H1 (cell line): ENCODE data around the gene DCAF7. TPM values are rescaled to one million over a fixed set of nuclear protein-coding genes. Genes with fewer than 3 reads are reported as not detected.

Source experiments
- CTCF ChIA-PET: fragments of 300-600 bp; sonication (Branson Sonifier 250); formaldehyde crosslinking; loops from one replicate; lab custom pipeline; 2021; ENCODE audit not compliant: partially characterized antibody; lab: Charles Lee
- POLR2A ChIA-PET: fragments of 300-600 bp; sonication (Branson Sonifier 250); formaldehyde crosslinking; loops from one replicate; lab custom pipeline; 2021; ENCODE audit warnings: inconsistent platforms; ENCODE audit not compliant: partially characterized antibody; lab: Charles Lee
- DNase-seq, 2 experiments: peaks; one replicate each; pipeline versions ENCODE4 v3.0.0 to v3.0.0-alpha.2; 2010 to 2022; ENCODE audit warnings: low spot score in 2 of 2, low read depth in 1 of 2, mixed read lengths in 1 of 2
- FAIRE-seq: peaks from 2 replicates; lab custom pipeline; 2011; peaks lifted over from hg19 to GRCh38; lab: Jason Lieb, UNC
- H2AFZ ChIP-seq: 2 replicates; pipeline ENCODE4 v1.8.1; 2012; ENCODE audit warnings: low read length, inconsistent platforms
- H2AK5ac ChIP-seq: 2 replicates; pipeline ENCODE4 v1.6.1; 2013; ENCODE audit warnings: low read depth, low read length
- H2BK120ac ChIP-seq: replicated peaks from 2 replicates; pipeline ENCODE3; 2013; ENCODE audit warnings: low read depth, low read length, inconsistent platforms
- H2BK12ac ChIP-seq: 2 replicates; pipeline ENCODE4 v1.6.1; 2013; ENCODE audit warnings: low read depth, low read length
- H2BK15ac ChIP-seq: 2 replicates; pipeline ENCODE4 v1.6.1; 2013; ENCODE audit warnings: low read length
- H2BK20ac ChIP-seq: 2 replicates; pipeline ENCODE4 v1.6.1; 2013; ENCODE audit warnings: low read length
- H2BK5ac ChIP-seq: 2 replicates; pipeline ENCODE4 v1.6.1; 2013; ENCODE audit warnings: low read depth, low read length
- H3K14ac ChIP-seq: 2 replicates; pipeline ENCODE4 v1.6.1; 2013; ENCODE audit warnings: inconsistent platforms; ENCODE audit not compliant: insufficient read length
- H3K18ac ChIP-seq: 2 replicates; pipeline ENCODE4 v1.6.1; 2013; ENCODE audit warnings: low read length; ENCODE audit errors: extremely low read depth
- H3K23ac ChIP-seq: 2 replicates; pipeline ENCODE4 v1.6.1; 2013; ENCODE audit warnings: inconsistent platforms; ENCODE audit not compliant: insufficient read length
- H3K23me2 ChIP-seq: 2 replicates; pipeline ENCODE4 v1.6.1; 2013; ENCODE audit warnings: low read depth, low read length
- H3K27ac ChIP-seq: 2 replicates; pipeline ENCODE4 v1.6.1; 2011; ENCODE audit warnings: low read depth, low read length, inconsistent platforms
- H3K27me3 ChIP-seq, 4 experiments: replicated peaks in 1 of 4; 1 replicate in 1 of 4; 2 replicates in 3 of 4; pipeline versions ENCODE4 v1.6.1 to v1.8.1; 2011 to 2013; ENCODE audit warnings: low read length in 3 of 4, mild to moderate bottlenecking in 3 of 4, inconsistent platforms in 2 of 4, mixed read lengths in 2 of 4, moderate library complexity in 1 of 4; ENCODE audit not compliant: control insufficient read depth in 3 of 4, insufficient read depth in 3 of 4; ENCODE audit errors: extremely low read depth in 1 of 4
- H3K36me3 ChIP-seq, 4 experiments: 2 replicates each; pipeline versions ENCODE4 v1.6.1 to v1.8.1; 2011 to 2013; ENCODE audit warnings: mild to moderate bottlenecking in 4 of 4, low read length in 3 of 4, moderate library complexity in 2 of 4, control low read depth in 1 of 4, inconsistent platforms in 1 of 4; ENCODE audit not compliant: insufficient read depth in 4 of 4, control insufficient read depth in 2 of 4
- H3K4ac ChIP-seq: replicated peaks from 2 replicates; pipeline ENCODE3; 2013; ENCODE audit warnings: low read length, low read depth, mixed read lengths, inconsistent platforms; ENCODE audit not compliant: insufficient read length
- H3K4me1 ChIP-seq, 4 experiments: replicated peaks in 1 of 4; 1 replicate in 1 of 4; 2 replicates in 3 of 4; pipeline versions ENCODE4 v1.6.1 to v1.8.1; 2011 to 2013; ENCODE audit warnings: low read length in 3 of 4, inconsistent platforms in 2 of 4, mixed read lengths in 1 of 4; ENCODE audit not compliant: insufficient read depth in 4 of 4, control insufficient read depth in 3 of 4
- H3K4me2 ChIP-seq, 2 experiments: 2 replicates each; pipeline versions ENCODE4 v1.6.1 to v1.8.1; 2011 to 2013; ENCODE audit warnings: low read depth in 2 of 2, low read length in 2 of 2, control low read depth in 1 of 2, inconsistent platforms in 1 of 2, mild to moderate bottlenecking in 1 of 2; ENCODE audit not compliant: insufficient read depth in 1 of 2
- H3K4me3 ChIP-seq, 4 experiments: fragments of 200-600, 300-600 bp in 1 of 4; sonication (generic), shearing (Covaris generic), sonication (Bioruptor Twin) in 1 of 4; 2 replicates each; pipeline versions ENCODE4 v1.5.1 to v1.8.1; 2011 to 2016; ENCODE audit warnings: low read length in 4 of 4, low read depth in 3 of 4, control low read depth in 2 of 4, inconsistent platforms in 2 of 4, mild to moderate bottlenecking in 2 of 4, mixed read lengths in 1 of 4, moderate library complexity in 1 of 4; ENCODE audit not compliant: insufficient read depth in 2 of 4; ENCODE audit errors: extremely low read depth in 1 of 4
- H3K56ac ChIP-seq: replicated peaks from 2 replicates; pipeline ENCODE3; 2013; ENCODE audit warnings: low read depth, mild to moderate bottlenecking, mixed read lengths, low read length, inconsistent platforms; ENCODE audit not compliant: insufficient read length
- H3K79me1 ChIP-seq: 2 replicates; pipeline ENCODE4 v1.6.1; 2013; ENCODE audit warnings: low read depth, low read length, control low read depth
- H3K79me2 ChIP-seq, 2 experiments: 2 replicates each; pipeline versions ENCODE4 v1.6.1 to v1.8.1; 2012 to 2013; ENCODE audit warnings: low read length in 2 of 2, mild to moderate bottlenecking in 2 of 2, inconsistent platforms in 1 of 2; ENCODE audit not compliant: insufficient read depth in 2 of 2, control insufficient read depth in 1 of 2
- H3K9ac ChIP-seq, 4 experiments: replicated peaks in 1 of 4; 1 replicate in 1 of 4; 2 replicates in 3 of 4; pipeline versions ENCODE4 v1.6.1 to v1.8.1; 2011 to 2013; ENCODE audit warnings: low read depth in 3 of 4, low read length in 3 of 4, control low read depth in 2 of 4, mild to moderate bottlenecking in 2 of 4, moderate library complexity in 2 of 4, inconsistent platforms in 1 of 4; ENCODE audit errors: extremely low read depth in 1 of 4
- H3K9me3 ChIP-seq, 2 experiments: 2 replicates each; pipeline versions ENCODE4 v1.6.1 to v1.8.1; 2012 to 2013; ENCODE audit warnings: mild to moderate bottlenecking in 2 of 2, moderate library complexity in 2 of 2, control low read depth in 1 of 2, inconsistent platforms in 1 of 2, low read depth in 1 of 2, low read length in 1 of 2, mixed read lengths in 1 of 2; ENCODE audit not compliant: insufficient read depth in 2 of 2
- H4K20me1 ChIP-seq, 2 experiments: replicated peaks in 1 of 2; 2 replicates each; pipeline versions ENCODE3 to v1.8.1; 2011 to 2013; ENCODE audit warnings: inconsistent platforms in 2 of 2, low read length in 2 of 2, mild to moderate bottlenecking in 1 of 2; ENCODE audit not compliant: insufficient read depth in 2 of 2, control insufficient read depth in 1 of 2
- H4K5ac ChIP-seq: 2 replicates; pipeline ENCODE4 v1.6.1; 2013; ENCODE audit warnings: low read length, low read depth, mixed read lengths, inconsistent platforms; ENCODE audit not compliant: insufficient read length
- H4K8ac ChIP-seq: 2 replicates; pipeline ENCODE4 v1.8.0; 2013; ENCODE audit warnings: mild to moderate bottlenecking, moderate library complexity, low read length, inconsistent platforms; ENCODE audit not compliant: insufficient read depth; ENCODE audit errors: extremely low read depth
- H4K91ac ChIP-seq: replicated peaks from 2 replicates; pipeline ENCODE3; 2013; ENCODE audit warnings: low read length, mixed read lengths, inconsistent platforms; ENCODE audit not compliant: insufficient read length
- POU5F1 ChIP-seq: IDR thresholded peaks from 2 replicates; pipeline ENCODE4 v1.6.1; 2011; ENCODE audit warnings: low read depth, mild to moderate bottlenecking, low read length, moderate library complexity
- RAD21 ChIP-seq, 2 experiments: IDR thresholded peaks in 1 of 2; conservative IDR thresholded peaks in 1 of 2; 2 replicates each; pipeline ENCODE4 v1.6.1; 2011; ENCODE audit warnings: low read depth in 2 of 2, low read length in 2 of 2, improper control_type of control experiment in 1 of 2, inconsistent platforms in 1 of 2, mild to moderate bottlenecking in 1 of 2, moderate library complexity in 1 of 2
- RBBP5 ChIP-seq: IDR thresholded peaks from 2 replicates; pipeline ENCODE4 v1.7.1; 2012; ENCODE audit warnings: low read depth, mild to moderate bottlenecking, inconsistent platforms, low read length, moderate library complexity, borderline replicate concordance
- TBP ChIP-seq: IDR thresholded peaks from 2 replicates; pipeline ENCODE4 v1.6.1; 2011; ENCODE audit warnings: low read depth, low read length, improper control_type of control experiment
- WGBS, 2 experiments: shearing (Covaris generic) in 1 of 2; methylation state at CpG; one replicate each; pipeline versions ENCODE4 v1.1.6 to v1.1.7; 2013 to 2015; ENCODE audit warnings: low lambda C conversion rate in 2 of 2, mixed read lengths in 2 of 2, inconsistent platforms in 1 of 2, low coverage in 1 of 2, missing lambda C conversion rate in 1 of 2; ENCODE audit not compliant: insufficient replicate concordance in 2 of 2, insufficient coverage in 1 of 2, insufficient read length in 1 of 2; ENCODE audit errors: extremely low coverage in 1 of 2, missing lambda C conversion rate in 1 of 2; 5-methylcytosine and 5-hydroxymethylcytosine counted together
- polyA plus RNA-seq, 7 experiments: library from polyadenylated mRNA; depleted of rRNA in 3 of 7; stranded (reverse) in 5 of 7; unstranded in 2 of 7; fragments of >200 nt in 5 of 7; fragments of 200-250 nt in 2 of 7; gene quantifications; 1 replicate in 5 of 7; 2 replicates in 1 of 7; 4 replicates in 1 of 7; pipeline versions ENCODE4 v1.2.1 to v1.2.3, GENCODE V29; 2011 to 2013; ENCODE audit warnings: missing spikeins in 2 of 7, mixed read lengths in 2 of 7
- total RNA-seq: library from RNA; stranded (reverse); fragmentation: NEBNext Ultra II Directional; extraction: Animal tissue kit (Norgen Biotek cat#: 25700); gene quantifications from 2 replicates; pipeline ENCODE4 v1.2.1, GENCODE V29; 2021

DCAF7 gene
- total and polyA plus RNA-seq, 2 of the 8 experiments (the other 6 are each of a cell fraction or from before 2014, with no cell fraction given), result 74.9 to 94.1 TPM

DNA sequence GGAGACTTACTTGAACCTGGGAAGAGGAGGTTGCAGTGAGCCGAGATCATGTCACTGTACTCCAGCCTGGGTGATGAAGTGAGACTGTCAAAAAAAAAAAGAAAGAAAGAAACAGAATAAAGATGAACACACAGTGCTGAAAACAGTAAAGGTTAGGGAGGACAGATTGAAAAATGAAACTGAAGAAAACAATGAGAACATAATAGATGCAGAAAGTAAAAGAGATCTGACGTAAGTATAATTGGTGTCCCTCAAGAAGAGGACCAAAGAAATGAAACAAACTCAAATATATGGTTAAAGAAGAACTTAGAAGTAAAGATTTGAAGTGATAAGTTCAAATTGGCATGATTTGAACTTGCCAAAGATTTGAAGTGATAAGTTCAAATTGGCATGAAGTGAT, 7.1 kb downstream of the DCAF7 start:
- POLR2A ChIA-PET, result no interaction called here
- H4K5ac ChIP-seq, result no peak overlapping the region
- H3K4me1 ChIP-seq, result peaks cover 0 to 3% (median under 1%) of the 10 kb centered on the region in 4 experiments; a peak in 3 of 7 replicates
- H3K56ac ChIP-seq, result no peak overlapping the region
- H2BK5ac ChIP-seq, result no peak overlapping the region
- 94% methylated on average over 2 of the region's 2 CpGs; no CpG with 5 or more reads in 1 of the 2 experiments for WGBS, 2 experiments
- H3K4me3 ChIP-seq, result no peak overlapping the region
- no peak overlapping the region for H3K4ac ChIP-seq
- H2BK120ac ChIP-seq, result no peak overlapping the region
- no peak for TF ChIP-seq TBP
- no peak for TF ChIP-seq RBBP5
- TF ChIP-seq POU5F1, result no peak
- TF ChIP-seq RAD21 (IDR thresholded peaks at IDR 0.05 in 1 of 2, conservative IDR thresholded peaks at IDR 0.05 in 1 of 2; ENCODE audit: low read depth in 2 of 2, low read length in 2 of 2), result no peak
- DNase-seq, result no peak
- no peaks in the 10 kb centered on the region for H3K23me2 ChIP-seq
- no peak overlapping the region for H3K4me2 ChIP-seq
- CTCF ChIA-PET, result interaction anchor here (0.9 to 4.4 kb wide), 5 partner anchors 12 to 126 kb away, joined by 3 to 16 read pairs (median 3); no protein-coding TSS in a partner anchor
- H3K23ac ChIP-seq, result no peak overlapping the region
- H3K9me3 ChIP-seq, result no peaks in the 10 kb centered on the region
- H4K91ac ChIP-seq, result no peak overlapping the region
- no peak overlapping the region for H3K18ac ChIP-seq
- H2BK15ac ChIP-seq, result no peak overlapping the region
- no peak for FAIRE-seq
- peaks cover 4% of the 10 kb centered on the region; the same call in 1 of the 2 replicates for H3K79me1 ChIP-seq
- no peak overlapping the region for H2AFZ ChIP-seq
- no peak overlapping the region for H4K8ac ChIP-seq
- no peak overlapping the region for H3K9ac ChIP-seq
- no peaks in the 10 kb centered on the region for H3K27me3 ChIP-seq
- no peak overlapping the region for H2AK5ac ChIP-seq
- H4K20me1 ChIP-seq, result peaks cover 9 to 17% of the 10 kb centered on the region in 2 experiments
- H3K27ac ChIP-seq, result no peak overlapping the region
- H3K14ac ChIP-seq, result no peak overlapping the region
- no peak overlapping the region for H2BK20ac ChIP-seq
- H3K36me3 ChIP-seq, result peaks cover 0 to 5% (median 0%) of the 10 kb centered on the region in 4 experiments; a peak in 1 of 8 replicates
- H2BK12ac ChIP-seq, result no peak overlapping the region
- peaks cover 16 to 92% of the 10 kb centered on the region in 2 experiments for H3K79me2 ChIP-seq
